Left ventricle myocardium superior (tissue), 1 donor: Measurements from ENCODE around the gene POLA2. TPM values are rescaled to one million over a fixed set of nuclear protein-coding genes. Genes with fewer than 3 reads are reported as not detected.
"Not testable (repeated sequence)": the region's sequence is repeated elsewhere in the genome, so short reads cannot be mapped to it uniquely, and the experiment has no call there.

Experiments
- ATAC-seq: fragments of 200-7000 bp; cut with Tn5 transposase; one replicate; pipeline ENCODE4 v1.9.1; 2020; ENCODE audit warnings: mild to moderate bottlenecking, moderate library complexity
- DNase-seq: peaks from one replicate; pipeline ENCODE4 v3.0.0-alpha.2; 2020
- intact Hi-C: fragments of 100-400 bp; cut with micrococcal nuclease; formaldehyde crosslinking; loops from one replicate; pipeline ENCODE4 v1.11.0; 2022
- total RNA-seq: library from RNA; stranded (reverse); fragmentation: NEBNext Ultra II Directional; extraction: Animal tissue kit (Norgen Biotek cat#: 25700); gene quantifications from one replicate; pipeline ENCODE4 v1.2.1, GENCODE V29; 2021
- donor health status: DM: no; HTN: yes; CAD: no; lungs with severe emphysema.

The POLA2 gene
- total RNA-seq, 1 donor from 2014 or later: 3.5 TPM

DNA sequence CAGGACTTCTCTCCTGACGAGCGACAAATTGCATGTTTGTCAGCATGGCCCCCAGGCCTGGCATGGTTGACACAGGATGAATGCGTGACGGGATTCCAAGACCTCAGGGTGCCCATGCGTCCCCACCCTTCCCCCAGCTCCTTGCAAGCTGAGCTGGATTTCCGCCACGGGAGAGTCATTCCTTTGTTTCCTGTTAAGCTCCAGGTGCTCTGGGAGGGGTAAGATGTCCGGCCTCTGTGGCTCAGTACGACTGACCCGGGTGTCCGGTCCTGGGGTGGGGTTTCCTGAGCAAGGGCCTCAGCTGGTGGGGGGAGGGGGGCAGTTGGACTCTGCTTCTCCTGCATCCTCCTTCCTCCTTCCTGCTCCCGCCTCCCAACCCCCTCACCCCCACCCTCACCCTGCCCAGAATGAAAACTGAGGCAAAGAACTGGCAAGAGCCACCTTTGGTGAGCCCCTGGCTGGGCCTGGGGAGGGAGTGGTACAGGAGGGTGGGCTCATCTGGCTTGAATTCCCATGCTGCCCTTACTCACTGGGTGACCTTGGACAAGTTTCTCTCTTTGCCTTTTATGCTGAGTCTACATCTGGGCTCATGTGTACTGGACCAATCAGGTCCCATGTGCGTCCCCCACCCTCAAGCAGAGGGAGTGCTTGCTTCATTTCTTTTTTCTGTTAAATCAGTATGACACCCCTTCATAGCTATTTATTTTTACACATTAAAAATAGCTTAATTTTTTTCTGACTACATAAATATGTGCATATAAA is 55.4 kb downstream of the POLA2 start:
- DNase-seq (peak; percentile 80), ATAC-seq (peak; percentile 31)
- intact Hi-C loops: no loop called here

DNA sequence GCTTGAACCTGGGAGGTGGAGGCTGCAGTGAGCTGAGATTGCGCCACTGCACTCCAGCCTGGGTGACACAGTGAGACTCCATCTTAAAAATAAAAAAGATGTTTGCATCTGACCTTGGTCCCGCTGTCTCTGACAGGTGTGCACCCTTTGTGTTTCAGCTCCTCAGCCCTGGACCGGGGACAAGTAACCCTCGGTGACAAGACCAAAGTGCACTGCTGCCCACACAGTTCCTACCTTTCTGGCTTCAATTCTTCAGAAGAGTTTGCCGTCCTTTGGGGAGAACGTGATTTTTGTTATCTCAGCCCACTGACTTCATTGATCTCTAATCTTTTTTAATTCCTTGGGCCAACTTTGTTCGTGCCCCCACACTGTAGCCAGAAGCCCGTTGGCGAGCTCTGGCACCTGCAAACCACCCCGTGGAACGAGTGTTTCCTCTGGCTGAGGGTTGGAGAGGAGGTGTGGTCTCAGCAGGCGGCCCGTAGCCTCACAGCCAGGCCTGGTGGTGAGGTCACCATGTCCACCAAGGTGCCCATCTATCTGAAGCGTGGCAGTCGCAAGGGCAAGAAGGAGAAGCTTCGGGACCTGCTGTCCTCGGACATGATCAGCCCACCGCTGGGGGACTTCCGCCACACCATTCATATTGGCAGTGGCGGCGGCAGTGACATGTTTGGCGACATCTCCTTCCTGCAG is 58.8 kb downstream of the POLA2 start:
- ATAC-seq (no peak), DNase-seq (peak; percentile 31)
- intact Hi-C loops: no loop called here

DNA sequence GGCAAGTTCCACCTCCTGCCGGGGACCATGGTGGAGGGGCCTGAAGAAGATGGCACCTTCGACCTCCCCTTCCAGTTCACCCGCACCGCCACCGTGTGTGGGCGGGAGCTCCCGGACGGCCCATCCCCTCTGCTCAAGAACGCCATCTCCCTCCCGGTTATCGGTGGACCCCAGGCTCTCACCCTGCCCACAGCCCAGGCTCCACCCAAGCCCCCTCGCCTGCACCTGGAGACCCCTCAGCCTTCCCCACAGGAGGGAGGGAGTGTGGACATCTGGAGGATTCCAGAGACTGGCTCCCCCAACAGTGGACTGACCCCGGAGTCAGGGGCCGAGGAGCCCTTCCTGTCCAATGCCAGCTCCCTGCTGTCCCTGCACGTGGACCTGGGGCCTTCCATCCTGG is 59.3 kb downstream of the POLA2 start:
- DNase-seq (peak; percentile 23), ATAC-seq (no peak)
- intact Hi-C loops: no loop called here

DNA sequence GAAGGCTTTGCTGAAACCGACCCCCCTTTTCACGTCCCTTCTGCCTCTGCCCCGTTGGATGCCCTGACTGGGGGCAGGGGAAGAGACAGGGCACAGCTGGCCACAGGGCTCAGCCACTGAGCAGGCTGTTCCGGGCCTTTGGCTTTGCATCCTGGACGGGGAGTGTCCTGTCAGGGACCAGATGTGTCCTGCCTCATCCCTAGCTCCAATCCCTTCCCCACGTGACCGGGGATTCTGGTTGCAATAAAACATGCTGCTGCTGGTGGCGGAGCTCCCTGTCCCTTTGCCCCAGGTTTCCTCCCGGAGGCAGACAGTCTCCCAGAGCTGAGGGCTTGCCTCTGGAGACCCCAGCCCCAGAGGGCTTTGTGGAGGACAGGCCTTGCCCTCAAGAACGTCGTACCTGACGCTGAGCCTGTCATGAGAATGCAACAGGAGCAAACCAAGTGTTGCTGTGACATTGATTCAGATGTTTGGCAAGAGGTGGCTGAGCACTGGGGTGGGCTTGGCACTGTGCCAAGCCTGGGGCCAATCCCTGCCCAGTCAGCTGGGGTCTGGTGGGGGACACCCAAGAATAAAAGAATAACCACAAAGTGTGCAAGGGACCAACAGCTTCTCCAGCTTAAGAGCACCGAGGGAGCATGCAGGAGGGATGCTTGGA is 60.2 kb downstream of the POLA2 start:
- DNase-seq (peak; percentile 30), ATAC-seq (peak; percentile 2)
- intact Hi-C loops: no loop called here

DNA sequence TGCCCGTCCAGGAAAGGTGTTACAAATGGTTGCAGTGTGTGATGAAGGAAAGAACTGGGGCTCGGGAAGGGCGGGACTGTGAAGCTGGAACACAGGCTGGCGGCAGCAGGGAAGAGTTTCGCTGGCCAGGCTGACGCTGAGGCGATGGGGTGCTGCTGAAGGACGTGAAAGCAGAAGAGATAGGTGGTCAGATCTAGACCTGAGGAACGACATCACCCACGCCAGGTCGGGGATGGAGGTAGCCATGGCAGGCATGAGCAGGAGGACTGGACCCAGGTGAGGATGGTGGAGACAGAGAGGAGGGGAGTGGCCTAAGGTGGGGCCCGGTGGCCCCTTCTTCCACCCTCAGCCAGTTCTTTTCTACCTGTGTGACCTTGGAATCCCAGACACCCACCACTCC is 62.1 kb downstream of the POLA2 start:
- ATAC-seq (peak; percentile 24), DNase-seq (no peak)
- intact Hi-C loops: no loop called here

DNA sequence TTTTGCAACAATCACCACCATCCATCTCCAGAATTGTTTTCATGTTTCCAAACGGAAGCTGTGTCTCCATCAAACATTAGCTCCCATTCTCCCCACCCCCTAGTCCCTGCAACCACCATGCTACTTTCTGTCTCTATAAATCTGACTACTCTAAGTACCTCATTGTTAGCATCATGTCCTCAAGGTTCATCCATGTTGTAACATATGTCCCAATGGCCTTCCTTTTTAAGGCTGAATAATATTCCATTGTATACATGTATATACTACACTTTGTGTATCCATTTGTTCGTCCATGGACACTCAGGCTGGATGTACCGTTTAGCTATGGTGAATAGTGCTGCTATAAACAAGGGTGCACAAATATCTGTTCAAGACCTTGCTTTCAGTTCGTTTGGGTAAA is 63.7 kb downstream of the POLA2 start:
- intact Hi-C loops: no loop called here
- DNase-seq: no peak
- ATAC-seq: no peak

DNA sequence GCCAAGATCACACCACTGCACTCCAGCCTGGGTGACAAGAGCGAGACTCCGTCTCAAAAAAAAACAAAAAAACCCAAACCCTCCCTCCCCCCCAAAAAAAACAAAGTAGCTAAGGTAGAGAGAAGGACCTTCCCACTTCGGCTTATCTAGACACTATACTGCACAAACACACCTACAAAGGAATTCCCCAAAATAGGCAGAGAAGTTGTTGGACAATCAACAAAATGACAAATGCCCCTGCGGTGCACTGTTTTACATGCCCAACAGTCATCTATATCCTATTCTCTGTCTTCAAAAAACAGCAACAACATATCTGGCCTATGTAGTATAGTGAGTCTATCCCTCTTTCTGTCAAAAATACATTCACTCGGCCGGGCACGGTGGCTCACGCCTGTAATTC is 65.3 kb downstream of the POLA2 start:
- DNase-seq: no peak
- intact Hi-C loops: no loop called here
- ATAC-seq: no peak

DNA sequence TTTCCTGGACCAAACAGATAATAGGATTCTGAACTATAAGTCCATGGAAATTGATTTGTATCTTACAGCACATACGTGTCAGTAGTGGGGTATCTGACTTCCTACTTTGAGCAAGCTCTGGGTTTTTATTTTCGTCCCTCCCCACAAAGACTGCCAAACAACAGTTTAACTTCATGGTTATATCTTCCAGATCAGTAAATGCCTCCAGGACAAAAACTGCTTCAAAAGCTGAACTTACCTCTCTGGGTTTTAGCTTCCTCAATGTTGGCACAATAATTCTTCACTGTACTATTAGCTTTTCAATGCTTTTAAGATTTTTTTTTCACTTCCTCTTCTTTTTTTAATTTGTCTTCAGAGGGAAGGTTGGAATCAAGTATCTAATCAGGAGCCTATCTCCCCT is 67.7 kb downstream of the POLA2 start:
- DNase-seq: no peak
- intact Hi-C loops: no loop called here
- ATAC-seq: no peak

DNA sequence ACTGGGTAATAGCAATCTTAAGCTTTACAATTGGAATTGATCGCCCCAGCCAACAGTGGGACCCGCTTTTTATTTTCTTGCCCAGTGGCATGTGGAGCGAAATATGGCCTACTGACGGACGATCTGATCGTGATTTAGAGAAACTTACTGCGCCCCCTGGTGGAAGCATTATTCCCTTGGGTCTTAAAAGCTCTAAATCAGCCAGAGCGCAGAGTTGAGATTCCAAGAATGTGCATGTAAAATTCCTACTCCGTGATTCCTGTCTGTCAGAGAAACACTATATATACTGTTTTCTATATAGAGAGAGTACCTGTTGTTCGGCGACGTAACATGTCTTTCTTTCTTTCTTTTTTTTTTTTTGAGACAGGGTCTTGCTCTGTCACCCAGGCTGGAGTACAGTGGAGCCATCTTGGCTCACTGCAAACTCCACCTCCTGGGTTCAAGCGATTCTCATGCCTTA is 68.2 kb downstream of the POLA2 start:
- intact Hi-C loops: no loop called here
- peak; percentile 23 for ATAC-seq
- DNase-seq: peak; percentile 70

DNA sequence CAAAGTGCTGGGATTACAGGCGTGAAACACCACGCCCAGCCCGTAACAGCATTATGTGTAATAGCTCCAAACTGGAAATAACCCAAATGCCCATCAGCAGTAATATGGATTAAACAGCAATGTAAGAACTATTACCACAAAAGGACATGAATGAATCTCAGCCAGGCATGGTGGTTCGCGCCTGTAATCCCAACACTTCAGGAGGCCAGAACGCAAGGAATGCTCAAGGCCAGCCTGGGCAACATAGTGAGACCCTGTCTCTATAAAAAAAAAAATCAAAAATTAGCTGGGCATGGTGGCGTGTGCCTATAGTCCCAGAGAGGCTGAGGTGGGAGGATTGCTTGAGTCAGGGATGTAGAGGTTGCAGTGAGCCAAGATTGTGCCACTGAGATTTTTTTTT is 68.8 kb downstream of the POLA2 start:
- intact Hi-C loops: no loop called here
- ATAC-seq (no peak), DNase-seq (no peak)

DNA sequence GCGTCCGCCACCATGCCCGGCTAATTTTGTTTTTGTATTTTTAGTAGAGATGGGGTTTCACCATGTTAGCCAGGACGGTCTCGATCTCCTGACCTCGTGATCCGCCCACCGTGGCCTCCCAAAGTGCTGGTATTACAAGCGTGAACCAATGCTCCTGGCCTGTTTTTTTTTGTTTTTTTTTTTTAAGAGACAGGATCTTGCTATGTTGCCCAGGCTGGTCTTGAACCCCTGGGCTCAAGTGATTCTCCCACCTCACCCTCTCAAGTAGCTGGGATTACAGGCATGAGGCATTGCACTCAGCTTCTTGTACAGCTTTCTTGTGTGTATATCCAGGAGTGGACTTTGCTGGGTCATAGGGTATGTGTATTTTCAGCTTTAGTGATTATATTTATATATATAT is 70.8 kb downstream of the POLA2 start:
- ATAC-seq, intact Hi-C loops, DNase-seq: not testable (repeated sequence)

DNA sequence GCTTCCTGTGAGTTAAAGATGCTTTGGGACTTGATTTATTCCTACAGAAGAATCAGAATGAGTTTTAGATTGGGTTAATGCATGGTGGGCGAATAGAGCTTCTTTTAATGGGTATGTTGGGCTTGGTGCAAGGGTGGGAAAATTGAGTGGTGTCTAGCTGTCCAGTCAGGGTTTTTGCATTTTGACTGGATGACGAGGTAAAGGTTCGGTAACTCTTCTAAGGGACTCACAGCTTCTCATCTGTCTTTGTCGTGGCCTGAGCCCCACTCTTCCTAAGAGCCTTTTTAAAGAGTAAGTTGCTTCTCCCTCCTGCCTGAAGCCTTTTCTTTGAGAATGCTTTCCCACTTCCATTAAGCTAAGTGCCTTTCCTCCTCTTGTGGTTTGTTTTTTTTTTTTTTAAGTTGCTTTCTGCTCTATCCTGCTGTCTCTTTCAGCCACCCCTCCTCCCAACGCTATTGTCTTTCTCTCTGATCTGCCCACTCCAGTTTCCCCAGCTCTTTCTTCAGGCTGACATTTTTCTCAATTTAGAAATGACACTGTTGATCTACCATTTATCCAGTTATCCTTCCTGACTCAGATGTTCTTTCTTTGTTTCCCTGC is 73.0 kb downstream of the POLA2 start:
- ATAC-seq (no peak), DNase-seq (no peak)
- intact Hi-C loops: no loop called here

DNA sequence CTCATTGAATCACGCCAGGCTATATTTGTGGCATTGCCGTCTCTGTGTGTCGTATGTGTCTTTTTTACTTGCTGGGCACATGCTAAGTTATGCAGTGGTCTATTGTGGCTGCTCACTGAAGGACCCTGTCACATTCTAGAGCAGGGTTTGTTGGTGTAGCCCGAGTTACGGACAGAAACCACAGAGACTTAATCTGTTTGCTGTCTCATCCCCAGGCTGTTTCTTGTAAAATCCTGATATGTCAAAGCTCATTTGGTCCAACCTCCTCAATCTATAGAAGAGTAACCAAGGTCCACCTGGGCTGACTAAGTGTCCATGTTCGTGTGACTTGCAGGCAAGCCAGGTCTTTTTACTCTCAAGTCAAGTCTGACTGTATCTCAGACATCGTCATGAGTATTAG is 76.9 kb downstream of the POLA2 start:
- ATAC-seq (no peak), DNase-seq (no peak)
- intact Hi-C loops: no loop called here

DNA sequence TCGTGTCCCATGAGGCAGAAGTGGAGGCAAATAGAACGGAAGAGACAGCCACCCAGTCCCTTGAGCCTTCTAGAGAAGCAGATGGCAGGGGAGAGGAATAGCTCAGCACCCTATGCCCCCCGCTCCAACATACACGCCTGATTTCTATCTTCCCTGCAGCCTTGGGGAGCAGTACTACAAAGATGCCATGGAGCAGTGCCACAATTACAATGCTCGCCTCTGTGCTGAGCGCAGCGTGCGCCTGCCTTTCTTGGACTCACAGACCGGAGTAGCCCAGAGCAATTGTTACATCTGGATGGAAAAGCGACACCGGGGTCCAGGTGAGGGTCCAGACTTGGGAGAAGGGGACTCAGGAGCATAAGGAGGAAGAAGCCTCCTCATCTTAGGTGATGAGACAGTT is 78.5 kb downstream of the POLA2 start:
- no peak for DNase-seq
- no peak for ATAC-seq

DNA sequence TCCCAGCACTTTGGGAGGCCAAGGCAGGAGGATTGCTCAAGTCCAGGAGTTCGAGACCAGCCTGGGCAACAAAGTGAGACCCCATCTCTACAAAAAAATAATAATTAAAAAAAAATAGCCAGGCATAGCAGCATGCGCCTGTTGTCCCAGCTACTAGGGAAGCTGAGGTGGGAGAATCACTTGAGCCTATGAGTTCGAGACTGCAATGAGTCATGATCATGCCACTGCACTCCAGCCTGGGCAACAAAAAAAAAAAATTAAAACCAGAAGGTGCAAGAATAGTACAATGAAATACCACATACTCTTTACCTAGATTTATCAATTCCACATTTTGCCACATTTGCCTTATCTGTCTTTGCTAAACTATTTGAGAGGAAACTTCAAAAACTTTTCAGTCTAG is 80.1 kb downstream of the POLA2 start:
- intact Hi-C loops: no loop called here
- ATAC-seq (no peak), DNase-seq (no peak)

More for the DNA sequence above, 78.5 kb downstream of the POLA2 start:
- intact Hi-C loops: no loop called here

Other genes with a start within 250 kb of the POLA2 start
- 115 TPM for gene ARL2, start 247.8 kb upstream of the POLA2 start, total RNA-seq
- 19.3 TPM for gene SNX15, start 234.5 kb upstream of the POLA2 start, total RNA-seq
- gene SAC3D1, start 220.8 kb upstream of the POLA2 start, total RNA-seq: 7.5 TPM
- 5.3 TPM for gene NAALADL1, start 203.4 kb upstream of the POLA2 start, total RNA-seq
- gene CDCA5, start 177.9 kb upstream of the POLA2 start, total RNA-seq: 1.3 TPM
- gene ZFPL1, start 177.7 kb upstream of the POLA2 start, total RNA-seq: 23.7 TPM
- gene VPS51, start 165.7 kb upstream of the POLA2 start, total RNA-seq: 84.8 TPM
- gene TM7SF2, start 150.1 kb upstream of the POLA2 start, total RNA-seq: 112 TPM
- gene ZNHIT2, start 144.3 kb upstream of the POLA2 start, total RNA-seq: 5.5 TPM
- 724 TPM for gene FAU, start 139.8 kb upstream of the POLA2 start, total RNA-seq
- 33.7 TPM for gene MRPL49, start 139.6 kb upstream of the POLA2 start, total RNA-seq
- 38.6 TPM for gene SYVN1, start 127.4 kb upstream of the POLA2 start, total RNA-seq
- not detected for gene SPDYC, start 91.7 kb upstream of the POLA2 start, total RNA-seq
- 90.1 TPM for gene CAPN1, start 80.0 kb upstream of the POLA2 start, total RNA-seq
- 13.0 TPM for gene CDC42EP2, start 52.9 kb downstream of the POLA2 start, total RNA-seq
- 53.9 TPM for gene DPF2, start 71.9 kb downstream of the POLA2 start, total RNA-seq
- 0.97 TPM for gene TIGD3, start 92.8 kb downstream of the POLA2 start, total RNA-seq
- 4.6 TPM for gene SLC25A45, start 120.7 kb downstream of the POLA2 start, total RNA-seq
- 9.7 TPM for gene FRMD8, start 124.7 kb downstream of the POLA2 start, total RNA-seq
- 508 TPM for gene NEAT1, start 160.8 kb downstream of the POLA2 start, total RNA-seq
- 7,191 TPM for gene MALAT1, start 237.1 kb downstream of the POLA2 start, total RNA-seq